H9 (cell line): ENCODE results near the gene DOC2B. TPM values are rescaled to one million over a fixed set of nuclear protein-coding genes. Genes with fewer than 3 reads are reported as not detected.

Experiments used
- DNase-seq: peaks from one replicate; pipeline ENCODE4 v3.0.0-alpha.2; 2017
- H2AFZ ChIP-seq: one replicate; pipeline ENCODE4 v1.6.1; 2013; ENCODE audit warnings: mild to moderate bottlenecking, low read length, control low read depth, moderate library complexity
- H2AK5ac ChIP-seq: 2 replicates; pipeline ENCODE4 v1.6.1; 2013; ENCODE audit warnings: low read length, control low read depth, mixed read lengths; ENCODE audit not compliant: insufficient read length
- H2BK120ac ChIP-seq: one replicate; pipeline ENCODE4 v1.6.1; 2013; ENCODE audit warnings: low read depth, mild to moderate bottlenecking, low read length, control low read depth, inconsistent platforms; ENCODE audit not compliant: poor library complexity, severe bottlenecking
- H2BK12ac ChIP-seq: 2 replicates; pipeline ENCODE4 v1.6.1; 2013; ENCODE audit warnings: low read length, control low read depth, mixed read lengths, low read depth; ENCODE audit not compliant: insufficient read length
- H2BK15ac ChIP-seq: 2 replicates; pipeline ENCODE4 v1.6.1; 2013; ENCODE audit warnings: low read depth, low read length, control low read depth
- H2BK20ac ChIP-seq: one replicate; pipeline ENCODE4 v1.6.1; 2013; ENCODE audit warnings: low read depth, mild to moderate bottlenecking, low read length, control low read depth, inconsistent platforms; ENCODE audit not compliant: poor library complexity, severe bottlenecking
- H2BK5ac ChIP-seq: 2 replicates; pipeline ENCODE4 v1.6.1; 2013; ENCODE audit warnings: low read length, control low read depth, mixed read lengths; ENCODE audit not compliant: insufficient read length
- H3K14ac ChIP-seq: 2 replicates; pipeline ENCODE4 v1.6.1; 2013; ENCODE audit warnings: low read length, control low read depth; ENCODE audit not compliant: insufficient read depth
- H3K18ac ChIP-seq: 2 replicates; pipeline ENCODE4 v1.6.1; 2013; ENCODE audit warnings: low read depth, mild to moderate bottlenecking, mixed read lengths, low read length, control low read depth; ENCODE audit not compliant: insufficient read length
- H3K23ac ChIP-seq: 2 replicates; pipeline ENCODE4 v1.6.1; 2013; ENCODE audit warnings: low read length, control low read depth, mixed read lengths, low read depth; ENCODE audit not compliant: insufficient read length
- H3K23me2 ChIP-seq: 2 replicates; pipeline ENCODE4 v1.6.1; 2013; ENCODE audit warnings: low read depth, mild to moderate bottlenecking, mixed read lengths, low read length, control low read depth; ENCODE audit not compliant: insufficient read length, poor library complexity, severe bottlenecking
- H3K27ac ChIP-seq: 2 replicates; pipeline ENCODE4 v1.5.1; 2013; ENCODE audit warnings: low read length, control low read depth, mixed read lengths, low read depth; ENCODE audit not compliant: insufficient read length
- H3K27me3 ChIP-seq: 2 replicates; pipeline ENCODE4 v1.6.1; 2013; ENCODE audit warnings: low read length, control low read depth, inconsistent platforms; ENCODE audit not compliant: insufficient read depth
- H3K4ac ChIP-seq: 2 replicates; pipeline ENCODE4 v1.6.1; 2013; ENCODE audit warnings: low read depth, mild to moderate bottlenecking, control low read depth, inconsistent platforms, low read length, moderate library complexity
- H3K4me1 ChIP-seq: 2 replicates; pipeline ENCODE4 v1.6.1; 2013; ENCODE audit warnings: low read length, control low read depth, inconsistent platforms; ENCODE audit not compliant: insufficient read depth
- H3K4me2 ChIP-seq: 2 replicates; pipeline ENCODE4 v1.6.1; 2013; ENCODE audit warnings: low read length, control low read depth, mixed read lengths; ENCODE audit not compliant: insufficient read length, insufficient read depth
- H3K56ac ChIP-seq: 2 replicates; pipeline ENCODE4 v1.6.1; 2013; ENCODE audit warnings: low read depth, mild to moderate bottlenecking, mixed read lengths, low read length, control low read depth; ENCODE audit not compliant: insufficient read length
- H3K79me1 ChIP-seq: 2 replicates; pipeline ENCODE4 v1.6.1; 2013; ENCODE audit warnings: low read depth, mild to moderate bottlenecking, moderate library complexity, low read length, control low read depth, inconsistent platforms; ENCODE audit not compliant: insufficient read depth, poor library complexity, severe bottlenecking
- H3K79me2 ChIP-seq: 2 replicates; pipeline ENCODE4 v1.6.1; 2013; ENCODE audit warnings: low read length, control low read depth, inconsistent platforms; ENCODE audit not compliant: insufficient read depth
- H3K9ac ChIP-seq: 2 replicates; pipeline ENCODE4 v1.6.1; 2013; ENCODE audit warnings: low read length, control low read depth, mixed read lengths; ENCODE audit not compliant: insufficient read length; ENCODE audit errors: extremely low read depth
- H3K9me3 ChIP-seq: one replicate; pipeline ENCODE4 v1.6.1; 2013; ENCODE audit warnings: low read depth, low read length, inconsistent platforms; ENCODE audit not compliant: control insufficient read depth
- H3T11ph ChIP-seq: one replicate; pipeline ENCODE4 v1.6.1; 2013; ENCODE audit warnings: mild to moderate bottlenecking, low read length, control low read depth, inconsistent platforms
- H4K20me1 ChIP-seq: one replicate; pipeline ENCODE4 v1.6.1; 2013; ENCODE audit not compliant: control insufficient read depth, insufficient read length, insufficient read depth
- H4K5ac ChIP-seq: 2 replicates; pipeline ENCODE4 v1.6.1; 2013; ENCODE audit warnings: low read depth, mild to moderate bottlenecking, mixed read lengths, low read length, control low read depth; ENCODE audit not compliant: insufficient read length
- H4K8ac ChIP-seq: replicated peaks from 2 replicates; pipeline ENCODE4 v1.6.1; 2013; ENCODE audit warnings: low read length, control low read depth, mixed read lengths, low read depth; ENCODE audit not compliant: insufficient read length
- H4K91ac ChIP-seq: 2 replicates; pipeline ENCODE4 v1.6.1; 2013; ENCODE audit warnings: low read depth, mild to moderate bottlenecking, moderate library complexity, mixed read lengths, low read length, control low read depth; ENCODE audit not compliant: insufficient read length
- H3K27ac Mint-ChIP-seq, 3 experiments: 2 replicates in 2 of 3; 3 replicates in 1 of 3; pipeline ENCODE4 v1.8.0; 2020 to 2021; ENCODE audit warnings: mixed read lengths in 3 of 3, mild to moderate bottlenecking in 1 of 3, moderate library complexity in 1 of 3
- H3K27me3 Mint-ChIP-seq: 2 replicates; pipeline ENCODE4 v1.8.0; 2021; ENCODE audit warnings: low read depth, mild to moderate bottlenecking, moderate library complexity, mixed read lengths
- H3K36me3 Mint-ChIP-seq, 3 experiments: 2 replicates in 2 of 3; 3 replicates in 1 of 3; pipeline ENCODE4 v1.8.0; 2020 to 2021; ENCODE audit warnings: low read depth in 3 of 3, mixed read lengths in 3 of 3; ENCODE audit not compliant: insufficient read depth in 1 of 3
- H3K4me1 Mint-ChIP-seq, 2 experiments: 2 replicates each; pipeline ENCODE4 v1.8.0; 2020; ENCODE audit warnings: mixed read lengths in 2 of 2
- H3K4me3 Mint-ChIP-seq, 2 experiments: 2 replicates in 1 of 2; 3 replicates in 1 of 2; pipeline ENCODE4 v1.8.0; 2020 to 2021; ENCODE audit warnings: mild to moderate bottlenecking in 2 of 2, mixed read lengths in 2 of 2, moderate library complexity in 1 of 2
- H3K9me3 Mint-ChIP-seq, 2 experiments: 2 replicates in 1 of 2; 3 replicates in 1 of 2; pipeline ENCODE4 v1.8.0; 2020; ENCODE audit warnings: mild to moderate bottlenecking in 2 of 2, mixed read lengths in 2 of 2, moderate library complexity in 1 of 2
- CTCF ChIP-seq: fragments of 200-600 bp; sonication (generic); conservative IDR thresholded peaks from 3 replicates; pipeline ENCODE4 v1.8.0; 2021; ENCODE audit warnings: antibody characterized with exemption, mild to moderate bottlenecking
- WGBS: extraction: QIAGEN DNeasy Blood & Tissue Kit; methylation state at CpG from one replicate; pipeline ENCODE4 v1.1.7; 2013; ENCODE audit warnings: missing lambda C conversion rate, low lambda C conversion rate, mixed read lengths; ENCODE audit not compliant: insufficient read length; ENCODE audit errors: extremely low coverage; 5-methylcytosine and 5-hydroxymethylcytosine counted together
- total RNA-seq: library from RNA; stranded (reverse); gene quantifications from 2 replicates; pipeline ENCODE4 v1.2.1, GENCODE V29; 2021

Gene DOC2B
- total RNA-seq, 1 experiment from 2014 or later = 2.1 TPM

GRCh38 chr17:197352-197751 is 15.9 kb upstream of the DOC2B start:
- no peak overlapping the region for H3K4me2 ChIP-seq
- H3K27me3 Mint-ChIP-seq = peaks cover 15% of the 10 kb centered on the region
- peaks cover 3% of the 10 kb centered on the region for H4K20me1 ChIP-seq
- H3K79me2 ChIP-seq = no peaks in the 10 kb centered on the region
- H3K4me1 ChIP-seq = no peaks in the 10 kb centered on the region
- no peak overlapping the region for H3K27ac ChIP-seq
- H2BK15ac ChIP-seq = no peak overlapping the region
- H2BK20ac ChIP-seq = no peak overlapping the region
- TF ChIP-seq CTCF = no peak
- H2BK120ac ChIP-seq = no peak overlapping the region
- H3K23ac ChIP-seq = no peak overlapping the region
- no peak overlapping the region for H4K91ac ChIP-seq
- H3K9ac ChIP-seq = no peak overlapping the region
- H4K8ac ChIP-seq = no peak overlapping the region
- no peak overlapping the region for H2BK5ac ChIP-seq
- H3K27ac Mint-ChIP-seq = no peak overlapping the region
- H3K14ac ChIP-seq = no peak overlapping the region
- H2AFZ ChIP-seq = no peak overlapping the region
- peaks cover 0 to 4% (median 2%) of the 10 kb centered on the region in 3 experiments; a peak in 4 of 7 replicates for H3K36me3 Mint-ChIP-seq
- no peak overlapping the region for H3K56ac ChIP-seq
- no peak overlapping the region for H3T11ph ChIP-seq
- WGBS = no CpG with 5 or more reads among the region's 2 CpGs
- no peaks in the 10 kb centered on the region for H3K27me3 ChIP-seq
- peaks cover 3 to 10% of the 10 kb centered on the region in 2 experiments; a peak in 4 of 5 replicates for H3K9me3 Mint-ChIP-seq
- H3K4ac ChIP-seq = no peak overlapping the region
- no peak for DNase-seq
- H2BK12ac ChIP-seq = no peak overlapping the region
- no peak overlapping the region for H4K5ac ChIP-seq
- H3K9me3 ChIP-seq = no peaks in the 10 kb centered on the region
- H3K23me2 ChIP-seq = no peaks in the 10 kb centered on the region
- H3K4me3 Mint-ChIP-seq = no peak overlapping the region
- H3K4me1 Mint-ChIP-seq = peaks cover 19 to 31% of the 10 kb centered on the region in 2 experiments
- H2AK5ac ChIP-seq = no peak overlapping the region
- H3K18ac ChIP-seq = no peak overlapping the region
- no peaks in the 10 kb centered on the region for H3K79me1 ChIP-seq
